GM23248 (cell line): ENCODE data around the gene ANKRD29. TPM values are rescaled to one million over a fixed set of nuclear protein-coding genes. Genes with fewer than 3 reads are reported as not detected.

Experiments used
- DNase-seq: peaks from one replicate; pipeline ENCODE4 v3.0.0-alpha.2; 2015
- H2AFZ ChIP-seq: fragments of 200-600 bp; sonication (generic); 2 replicates; pipeline ENCODE4 v1.6.1; 2016; ENCODE audit warnings: antibody characterized with exemption
- H3F3A ChIP-seq: fragments of 200-600 bp; sonication (generic); 2 replicates; pipeline ENCODE4 v1.6.1; 2016; ENCODE audit warnings: mild to moderate bottlenecking, antibody characterized with exemption, mixed run types; ENCODE audit not compliant: insufficient read depth
- H3K27ac ChIP-seq: fragments of 200-600 bp; sonication (generic); 2 replicates; pipeline ENCODE4 v1.5.1; 2016; ENCODE audit warnings: mild to moderate bottlenecking
- H3K27me3 ChIP-seq: fragments of 200-600 bp; sonication (generic); replicated peaks from 2 replicates; pipeline ENCODE4 v1.6.1; 2016; ENCODE audit warnings: mild to moderate bottlenecking; ENCODE audit not compliant: insufficient read depth
- H3K36me3 ChIP-seq: fragments of 200-600 bp; sonication (generic); 2 replicates; pipeline ENCODE4 v1.6.1; 2016; ENCODE audit warnings: low read depth, mild to moderate bottlenecking
- H3K4me1 ChIP-seq: fragments of 200-600 bp; sonication (generic); 2 replicates; pipeline ENCODE4 v1.6.1; 2016; ENCODE audit warnings: mild to moderate bottlenecking; ENCODE audit not compliant: insufficient read depth
- H3K4me2 ChIP-seq: fragments of 200-600 bp; sonication (generic); one replicate; pipeline ENCODE4 v1.6.1; 2016; ENCODE audit warnings: mild to moderate bottlenecking; ENCODE audit not compliant: unreplicated experiment
- H3K4me3 ChIP-seq: fragments of 200-600 bp; sonication (generic); 2 replicates; pipeline ENCODE4 v1.5.1; 2016; ENCODE audit warnings: mild to moderate bottlenecking
- H3K79me2 ChIP-seq: fragments of 200-600 bp; sonication (generic); 2 replicates; pipeline ENCODE4 v1.6.1; 2016; ENCODE audit warnings: mild to moderate bottlenecking; ENCODE audit not compliant: insufficient read depth
- H3K9ac ChIP-seq: fragments of 200-600 bp; sonication (generic); 2 replicates; pipeline ENCODE4 v1.6.1; 2016; ENCODE audit warnings: mild to moderate bottlenecking
- H3K9me2 ChIP-seq: fragments of 200-600 bp; sonication (generic); 2 replicates; pipeline ENCODE4 v1.6.1; 2016; ENCODE audit warnings: mixed run types, mild to moderate bottlenecking, moderate library complexity; ENCODE audit not compliant: insufficient read depth
- H3K9me3 ChIP-seq: fragments of 200-600 bp; sonication (generic); one replicate; pipeline ENCODE4 v1.6.1; 2017; ENCODE audit warnings: low read depth
- H4K20me1 ChIP-seq: fragments of 200-600 bp; sonication (generic); 2 replicates; pipeline ENCODE4 v1.6.0; 2016; ENCODE audit not compliant: insufficient read depth
- EZH2 ChIP-seq: fragments of 200-600 bp; sonication (generic); IDR thresholded peaks from 2 replicates; pipeline ENCODE4 v1.6.1; 2018; ENCODE audit warnings: antibody characterized with exemption, mild to moderate bottlenecking; ENCODE audit not compliant: insufficient read depth, poor library complexity, severe bottlenecking
- EZH2phosphoT487 ChIP-seq: fragments of 200-600 bp; sonication (generic); IDR thresholded peaks from 2 replicates; pipeline ENCODE4 v1.6.1; 2018; ENCODE audit warnings: antibody characterized with exemption, moderate library complexity, mild to moderate bottlenecking, low read depth; ENCODE audit not compliant: insufficient read depth
- WGBS, 2 experiments: methylation state at CpG; one replicate each; pipeline ENCODE4 v1.1.6; 2015 to 2017; ENCODE audit warnings: low lambda C conversion rate in 2 of 2, low coverage in 1 of 2; ENCODE audit errors: missing lambda C conversion rate in 2 of 2; 5-methylcytosine and 5-hydroxymethylcytosine counted together
- in situ Hi-C: fragments of 300-500 bp; cut with MboI; formaldehyde crosslinking; loops from 2 replicates; pipeline ENCODE4 v1.15.0; 2020
- polyA plus RNA-seq: library from polyadenylated mRNA; unstranded; fragments of >200 nt; fragmentation: Nextera tagmentation; extraction: Ambion mirVana; gene quantifications from 2 replicates; pipeline ENCODE4 v1.2.1, GENCODE V29; 2016
- total RNA-seq: library from RNA; depleted of rRNA; stranded (reverse); fragments of >200 nt; shearing (Covaris generic); gene quantifications from 2 replicates; pipeline ENCODE4 v1.2.3, GENCODE V29; 2014

The ANKRD29 gene
- total and polyA plus RNA-seq, 2 experiments from 2014 or later, result 8.0 to 9.2 TPM

DNA sequence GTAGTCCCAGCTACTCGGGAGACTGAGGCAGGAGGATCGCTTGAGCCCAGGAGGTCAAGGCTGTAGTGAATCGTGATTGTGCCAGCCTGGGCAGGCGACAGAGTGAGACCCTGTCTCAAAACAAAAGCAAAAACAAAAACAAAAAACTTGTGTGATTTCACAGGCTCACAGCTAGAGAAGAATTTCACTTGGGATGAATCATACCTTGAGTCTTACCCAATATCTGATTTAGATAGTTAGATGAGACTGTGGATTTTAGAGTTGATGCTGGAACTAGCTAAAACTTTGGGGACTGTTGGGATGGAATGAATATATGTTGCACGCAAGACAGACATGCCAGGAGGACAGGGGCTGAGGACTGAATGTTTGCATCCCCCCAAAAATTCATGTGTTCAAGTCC is 4.4 kb downstream of the ANKRD29 start:
- no peak overlapping the region for H3K9ac ChIP-seq
- no peak for TF ChIP-seq EZH2
- no peak for TF ChIP-seq EZH2phosphoT487
- no peaks in the 10 kb centered on the region for H3F3A ChIP-seq
- H2AFZ ChIP-seq, result no peak overlapping the region
- no peaks in the 10 kb centered on the region for H3K9me3 ChIP-seq
- H3K4me1 ChIP-seq, result peaks cover 18% of the 10 kb centered on the region
- no peaks in the 10 kb centered on the region for H3K36me3 ChIP-seq
- in situ Hi-C loops, result no loop called here
- no peak overlapping the region for H3K4me2 ChIP-seq
- H3K27ac ChIP-seq, result no peak overlapping the region
- WGBS, 2 experiments, result 66 to 71% methylated on average over 5 of the region's 5 CpGs
- H3K79me2 ChIP-seq, result no peaks in the 10 kb centered on the region
- H3K9me2 ChIP-seq, result no peaks in the 10 kb centered on the region
- no peaks in the 10 kb centered on the region for H3K27me3 ChIP-seq
- H3K4me3 ChIP-seq, result no peak overlapping the region
- peak; percentile 72 for DNase-seq
- H4K20me1 ChIP-seq, result no peaks in the 10 kb centered on the region

DNA sequence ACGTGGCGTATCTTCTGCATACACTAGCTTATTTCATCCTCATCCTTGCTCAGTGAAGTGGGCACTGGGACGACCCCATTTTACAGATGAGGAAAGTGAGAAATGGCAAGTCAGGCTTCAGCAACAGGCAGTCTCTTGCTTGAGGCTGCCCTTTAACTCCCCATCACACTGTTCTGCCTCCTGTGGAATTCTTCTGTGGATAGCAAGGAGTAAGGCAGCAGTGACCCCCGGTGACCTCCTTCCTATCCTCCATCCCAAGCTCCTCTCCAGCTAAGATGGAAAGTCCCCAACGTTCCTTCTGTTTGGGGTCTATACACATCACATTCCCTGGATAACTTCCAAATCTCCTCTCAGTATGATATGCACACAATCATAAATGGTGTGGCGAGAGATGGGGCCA is 10.5 kb downstream of the ANKRD29 start:
- no peak for DNase-seq

GRCh38 chr18:23650968-23651927 is 11.5 kb downstream of the ANKRD29 start:
- peaks cover 15% of the 10 kb centered on the region for H3K4me1 ChIP-seq
- no peak for TF ChIP-seq EZH2phosphoT487
- H3K9me2 ChIP-seq, result no peaks in the 10 kb centered on the region
- no peak overlapping the region for H3K4me3 ChIP-seq
- H3K27me3 ChIP-seq, result no peaks in the 10 kb centered on the region
- WGBS, 2 experiments, result 76 to 81% methylated on average over 6 of the region's 6 CpGs
- peaks cover 24% of the 10 kb centered on the region for H3F3A ChIP-seq
- H3K9ac ChIP-seq, result peak overlapping the region; percentile 1; the same call in 1 of the 2 replicates
- in situ Hi-C loops, result no loop called here
- H4K20me1 ChIP-seq, result no peaks in the 10 kb centered on the region
- H2AFZ ChIP-seq, result no peak overlapping the region
- peak overlapping the region; percentile 42 for H3K27ac ChIP-seq
- DNase-seq, result peak; percentile 95
- no peaks in the 10 kb centered on the region for H3K36me3 ChIP-seq
- no peaks in the 10 kb centered on the region for H3K79me2 ChIP-seq
- H3K4me2 ChIP-seq, result peak overlapping the region; percentile 52
- H3K9me3 ChIP-seq, result no peaks in the 10 kb centered on the region

More for the DNA sequence above, 10.5 kb downstream of the ANKRD29 start:
- no peaks in the 10 kb centered on the region for H3K27me3 ChIP-seq
- H3K27ac ChIP-seq, result no peak overlapping the region
- no peak overlapping the region for H3K4me3 ChIP-seq
- no peaks in the 10 kb centered on the region for H3K79me2 ChIP-seq
- H3K9ac ChIP-seq, result no peak overlapping the region
- no peak overlapping the region for H2AFZ ChIP-seq
- peaks cover 15% of the 10 kb centered on the region for H3K4me1 ChIP-seq
- 86 to 92% methylated on average over 6 of the region's 6 CpGs for WGBS, 2 experiments
- H3F3A ChIP-seq, result peaks cover 24% of the 10 kb centered on the region
- H3K36me3 ChIP-seq, result no peaks in the 10 kb centered on the region
- no peaks in the 10 kb centered on the region for H3K9me2 ChIP-seq
- in situ Hi-C loops, result no loop called here
- H3K9me3 ChIP-seq, result no peaks in the 10 kb centered on the region
- no peaks in the 10 kb centered on the region for H4K20me1 ChIP-seq
- TF ChIP-seq EZH2phosphoT487 (no peak), EZH2 (no peak)
- H3K4me2 ChIP-seq, result no peak overlapping the region

DNA sequence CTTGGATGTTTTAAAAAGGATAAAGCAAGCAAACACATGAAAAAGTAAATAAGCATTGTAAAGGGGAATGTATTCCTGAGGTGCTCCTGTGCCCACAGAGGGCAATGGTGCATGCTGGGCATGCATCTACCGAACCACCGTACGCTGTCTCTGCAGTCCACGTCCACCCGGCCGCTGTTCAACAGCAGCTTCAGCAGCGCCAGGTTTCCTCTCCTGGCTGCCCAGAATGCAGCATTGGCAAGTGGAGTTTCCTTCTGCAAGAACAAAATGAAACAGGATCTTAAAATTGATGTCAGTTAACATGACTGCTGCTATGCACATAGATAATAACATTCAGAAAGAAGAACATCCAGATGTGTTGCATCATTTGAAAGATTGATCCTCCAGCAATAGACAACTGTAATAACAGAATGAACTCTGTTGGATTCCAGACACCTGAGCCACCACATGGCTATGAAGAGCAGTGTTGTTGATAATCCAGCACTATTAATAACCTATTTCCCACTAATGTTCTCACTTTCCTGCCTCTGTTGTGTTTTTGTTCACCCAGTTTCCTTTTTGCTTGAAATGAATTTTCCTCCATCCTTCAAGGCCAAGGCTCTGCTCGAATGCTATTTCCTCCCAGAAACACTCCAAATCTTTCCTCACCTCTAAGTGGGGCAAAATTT is 13.6 kb downstream of the ANKRD29 start:
- no peak overlapping the region for H3K9ac ChIP-seq
- H3K4me2 ChIP-seq, result no peak overlapping the region
- peaks cover 15% of the 10 kb centered on the region for H3K4me1 ChIP-seq
- peaks cover 24% of the 10 kb centered on the region for H3F3A ChIP-seq
- in situ Hi-C loops, result no loop called here
- H3K9me3 ChIP-seq, result no peaks in the 10 kb centered on the region
- no peaks in the 10 kb centered on the region for H3K27me3 ChIP-seq
- H3K79me2 ChIP-seq, result no peaks in the 10 kb centered on the region
- no peak overlapping the region for H3K4me3 ChIP-seq
- TF ChIP-seq EZH2, result no peak
- TF ChIP-seq EZH2phosphoT487, result no peak
- no peak for DNase-seq
- H3K27ac ChIP-seq, result no peak overlapping the region
- no peaks in the 10 kb centered on the region for H3K9me2 ChIP-seq
- H3K36me3 ChIP-seq, result no peaks in the 10 kb centered on the region
- H4K20me1 ChIP-seq, result no peaks in the 10 kb centered on the region
- H2AFZ ChIP-seq, result no peak overlapping the region
- 84 to 88% methylated on average over 8 of the region's 8 CpGs for WGBS, 2 experiments
